ENCODE results near the gene EIF3A.

Gene EIF3A

DNA sequence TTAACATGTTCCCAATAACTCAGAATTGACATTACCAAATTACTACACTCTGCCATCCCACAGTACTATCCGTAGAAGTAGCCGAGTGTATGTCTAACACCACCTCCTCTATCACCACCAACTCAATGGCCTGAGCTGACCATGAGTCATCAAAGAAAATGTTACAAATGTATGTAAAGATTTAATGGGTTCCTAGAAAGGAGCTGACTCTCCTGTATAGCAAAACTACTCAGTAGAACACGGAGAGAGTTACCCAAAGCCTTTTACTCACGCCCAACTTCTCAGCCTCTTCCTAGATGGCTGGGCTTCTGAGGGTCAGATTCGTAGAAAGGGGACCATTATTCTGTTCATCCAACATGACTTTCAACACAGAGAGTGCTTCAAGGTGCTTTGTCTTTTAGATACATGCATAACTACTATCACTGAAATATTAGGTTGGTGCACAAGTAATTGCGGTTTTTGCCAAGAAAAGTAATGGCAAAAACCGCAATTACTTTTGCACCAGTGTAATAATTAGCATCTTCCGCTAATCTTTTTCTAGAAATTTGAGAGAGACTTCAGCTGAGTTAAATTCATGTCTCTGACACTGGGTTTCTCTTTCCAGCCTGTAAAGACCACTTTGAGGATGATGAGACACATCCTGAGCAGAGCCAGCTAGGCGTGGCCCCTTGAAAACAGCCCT, 75.1 kb downstream of the EIF3A start:
- Histone ChIP-seq H3K27ac (no peak overlapping the region), H3K4me3 (ENCODE audit: low read depth, low read length) (no peak overlapping the region), H3K27me3 (replicated peaks) (no peaks in the 10 kb centered on the region), H3K36me3 (replicated peaks) (no peaks in the 10 kb centered on the region)
- in situ Hi-C loops (cut with HindIII; ENCODE audit: low pct_ligation_motif_present, low sequenced_read_pairs) = no loop called here
- peak; percentile 45 for DNase-seq
- TF ChIP-seq CTCF (IDR thresholded peaks at IDR 0.05; ENCODE audit: low read depth, low read length, missing control alignments) = no peak

GRCh38 chr10:119003572-119004289, 76.9 kb downstream of the EIF3A start:
- in situ Hi-C loops (cut with HindIII; ENCODE audit: low pct_ligation_motif_present, low sequenced_read_pairs) = no loop called here
- Histone ChIP-seq H3K27me3 (replicated peaks) (no peaks in the 10 kb centered on the region), H3K36me3 (replicated peaks) (no peaks in the 10 kb centered on the region), H3K4me3 (ENCODE audit: low read depth, low read length) (no peak overlapping the region), H3K27ac (no peak overlapping the region)
- TF ChIP-seq CTCF (IDR thresholded peaks at IDR 0.05; ENCODE audit: low read depth, low read length, missing control alignments) = no peak
- DNase-seq = no peak

- Histone ChIP-seq H3K27me3 (replicated peaks) (no peaks in the 10 kb centered on the region), H3K4me3 (ENCODE audit: low read depth, low read length) (no peak overlapping the region), H3K27ac (no peak overlapping the region), H3K36me3 (replicated peaks) (no peaks in the 10 kb centered on the region)
- no peak for TF ChIP-seq CTCF (IDR thresholded peaks at IDR 0.05; ENCODE audit: low read depth, low read length, missing control alignments)
- in situ Hi-C loops (cut with HindIII; ENCODE audit: low pct_ligation_motif_present, low sequenced_read_pairs) = no loop called here
- DNase-seq = no peak
These were observed 78.7 kb downstream of the EIF3A start for GRCh38 chr10:119001717-119002500.

DNA sequence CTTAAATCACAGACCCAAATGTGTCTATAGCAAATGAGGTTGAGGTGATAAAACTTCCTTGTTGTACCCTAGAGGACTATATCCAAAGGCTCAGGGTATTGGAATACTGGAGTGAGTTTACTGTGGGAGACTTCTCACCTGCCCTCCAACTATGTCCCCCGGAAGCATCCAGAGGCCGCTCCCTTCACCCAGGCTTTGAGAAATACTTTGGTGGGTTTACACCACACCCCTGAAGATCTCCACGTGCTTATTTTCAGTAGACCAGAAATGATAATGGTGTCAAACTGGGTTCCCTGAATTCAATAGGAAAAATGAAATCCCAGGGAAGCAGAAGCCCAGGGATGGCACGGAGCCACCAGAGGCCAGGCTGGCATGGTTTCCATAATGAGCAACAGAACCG, 82.4 kb downstream of the EIF3A start:
- Histone ChIP-seq H3K4me3 (ENCODE audit: low read depth, low read length) (no peak overlapping the region), H3K36me3 (replicated peaks) (no peaks in the 10 kb centered on the region), H3K27ac (no peak overlapping the region), H3K27me3 (replicated peaks) (no peaks in the 10 kb centered on the region)
- in situ Hi-C loops (cut with HindIII; ENCODE audit: low pct_ligation_motif_present, low sequenced_read_pairs) = no loop called here
- no peak for DNase-seq
- TF ChIP-seq CTCF (IDR thresholded peaks at IDR 0.05; ENCODE audit: low read depth, low read length, missing control alignments) = no peak

DNA sequence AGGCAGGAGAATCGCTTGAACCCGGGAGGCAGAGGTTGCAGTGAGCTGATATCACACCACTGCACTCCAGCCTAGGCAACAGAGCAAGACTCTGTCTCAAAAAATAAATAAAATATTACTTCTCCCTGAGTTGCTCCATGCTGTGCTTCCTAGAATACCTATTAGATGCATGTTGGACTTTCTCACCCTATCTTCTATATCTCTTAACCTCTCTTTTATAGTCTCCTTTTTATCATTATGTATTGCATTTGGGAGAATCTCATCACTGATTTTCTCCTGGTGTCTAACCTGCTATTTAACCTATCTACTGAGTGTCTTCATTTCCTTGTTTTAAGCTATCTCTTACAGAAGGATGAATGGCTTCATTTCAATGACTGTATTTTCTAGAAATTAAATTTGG, 83.2 kb downstream of the EIF3A start:
- Histone ChIP-seq H3K4me3 (ENCODE audit: low read depth, low read length) (no peak overlapping the region), H3K27ac (no peak overlapping the region), H3K27me3 (replicated peaks) (no peaks in the 10 kb centered on the region), H3K36me3 (replicated peaks) (no peaks in the 10 kb centered on the region)
- DNase-seq = no peak
- no peak for TF ChIP-seq CTCF (IDR thresholded peaks at IDR 0.05; ENCODE audit: low read depth, low read length, missing control alignments)
- in situ Hi-C loops (cut with HindIII; ENCODE audit: low pct_ligation_motif_present, low sequenced_read_pairs) = no loop called here
